Left ventricle myocardium inferior (tissue), 1 donor: ENCODE measurements around the gene DDC. TPM values are rescaled to one million over a fixed set of nuclear protein-coding genes. Genes with fewer than 3 reads are reported as not detected.

ENCODE experiments used
- DNase-seq: peaks from one replicate; pipeline ENCODE4 v3.0.0-alpha.2; 2020
- H3K27ac ChIP-seq: fragments of 200-600 bp; replicated peaks from 2 replicates; pipeline ENCODE4 v1.8.0; 2021
- H3K27me3 ChIP-seq: fragments of 200-600 bp; 2 replicates; pipeline ENCODE4 v1.8.0; 2021; ENCODE audit warnings: low read depth
- H3K36me3 ChIP-seq: fragments of 200-600 bp; 2 replicates; pipeline ENCODE4 v1.8.0; 2021
- H3K4me1 ChIP-seq: fragments of 200-600 bp; 2 replicates; pipeline ENCODE4 v1.8.0; 2021
- H3K4me3 ChIP-seq: fragments of 200-600 bp; 2 replicates; pipeline ENCODE4 v1.8.0; 2021; ENCODE audit warnings: mild to moderate bottlenecking, moderate library complexity
- H3K9me3 ChIP-seq: fragments of 200-600 bp; replicated peaks from 2 replicates; pipeline ENCODE4 v1.8.0; 2021
- CTCF ChIP-seq: fragments of 200-600 bp; IDR thresholded peaks from 2 replicates; pipeline ENCODE4 v1.8.0; 2021; ENCODE audit warnings: antibody characterized with exemption, mild to moderate bottlenecking, borderline replicate concordance
- intact Hi-C: fragments of 100-400 bp; cut with micrococcal nuclease; formaldehyde crosslinking; loops from one replicate; pipeline ENCODE4 v1.11.0; 2022
- total RNA-seq: library from RNA; stranded (reverse); fragmentation: NEBNext Ultra II Directional; extraction: Animal tissue kit (Norgen Biotek cat#: 25700); gene quantifications from one replicate; pipeline ENCODE4 v1.2.1, GENCODE V29; 2021
- donor health status: DM: no; HTN: yes; CAD: no; lungs with severe emphysema.

Gene DDC
- total RNA-seq, 1 donor from 2014 or later = not detected

GRCh38 chr7:50608196-50608906 is 43.1 kb upstream of the DDC start:
- H3K4me3 ChIP-seq = no peak overlapping the region

GRCh38 chr7:50607524-50608125 is 42.4 kb upstream of the DDC start:
- no peak overlapping the region for H3K4me3 ChIP-seq
- H3K4me1 ChIP-seq = peaks cover 6% of the 10 kb centered on the region
- peaks cover 87% of the 10 kb centered on the region for H3K36me3 ChIP-seq
- no peak for TF ChIP-seq CTCF
- intact Hi-C loops = no loop called here
- no peak for DNase-seq
- H3K27ac ChIP-seq = no peak overlapping the region
- no peaks in the 10 kb centered on the region for H3K9me3 ChIP-seq
- H3K27me3 ChIP-seq = no peaks in the 10 kb centered on the region

More at GRCh38 chr7:50608196-50608906, 43.1 kb upstream of the DDC start:
- Histone ChIP-seq H3K9me3 (no peaks in the 10 kb centered on the region), H3K4me1 (peaks cover 6% of the 10 kb centered on the region), H3K27ac (no peak overlapping the region), H3K36me3 (peaks cover 87% of the 10 kb centered on the region), H3K27me3 (no peaks in the 10 kb centered on the region)
- intact Hi-C loops = no loop called here
- TF ChIP-seq CTCF = no peak
- no peak for DNase-seq

- intact Hi-C loops = no loop called here
- Histone ChIP-seq H3K4me3 (no peak overlapping the region), H3K36me3 (peaks cover 82% of the 10 kb centered on the region)
Measured at GRCh38 chr7:50605059-50605458, 39.9 kb upstream of the DDC start.

DNA sequence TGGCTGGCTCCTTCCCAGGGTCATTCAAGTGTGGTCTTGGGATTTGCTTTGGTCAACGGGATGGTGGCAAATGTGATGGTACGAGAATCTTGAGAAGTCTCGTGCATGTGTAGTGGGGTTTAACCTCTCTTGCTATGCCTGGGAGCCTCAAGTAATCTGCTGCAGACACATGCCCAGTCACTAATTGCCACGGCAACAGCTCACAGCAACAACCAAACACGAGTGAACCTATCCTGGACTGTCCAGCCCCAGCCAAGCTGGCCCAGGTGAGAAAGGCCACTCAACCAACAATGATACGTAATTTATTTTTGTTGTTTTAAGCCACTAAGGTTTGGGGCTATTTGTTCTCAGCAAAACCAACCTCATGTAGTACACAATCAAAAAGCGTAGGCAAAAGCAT is 38.1 kb upstream of the DDC start:
- H3K27me3 ChIP-seq = no peaks in the 10 kb centered on the region
- no peak for DNase-seq
- no peak overlapping the region for H3K27ac ChIP-seq
- H3K4me3 ChIP-seq = no peak overlapping the region
- H3K36me3 ChIP-seq = peaks cover 91% of the 10 kb centered on the region
- H3K9me3 ChIP-seq = no peaks in the 10 kb centered on the region
- no peak for TF ChIP-seq CTCF
- intact Hi-C loops = no loop called here
- H3K4me1 ChIP-seq = no peaks in the 10 kb centered on the region

More at GRCh38 chr7:50605059-50605458, 39.9 kb upstream of the DDC start:
- H3K27ac ChIP-seq = no peak overlapping the region
- no peaks in the 10 kb centered on the region for H3K9me3 ChIP-seq
- no peak for DNase-seq
- no peaks in the 10 kb centered on the region for H3K4me1 ChIP-seq
- no peak for TF ChIP-seq CTCF
- no peaks in the 10 kb centered on the region for H3K27me3 ChIP-seq

- intact Hi-C loops = loop anchor here (10.0 kb wide), 1 partner anchor 135 kb away; no protein-coding TSS in a partner anchor
- Histone ChIP-seq H3K9me3 (no peaks in the 10 kb centered on the region), H3K27me3 (no peaks in the 10 kb centered on the region), H3K4me1 (no peaks in the 10 kb centered on the region), H3K27ac (no peak overlapping the region), H3K36me3 (peaks cover 73% of the 10 kb centered on the region), H3K4me3 (no peak overlapping the region)
- DNase-seq = no peak
- TF ChIP-seq CTCF = no peak
Measured at GRCh38 chr7:50599385-50599784, 34.2 kb upstream of the DDC start.
